Colon (tissue), 2 donors: ENCODE results near the gene NEUROG3.
"Not testable (repeated sequence)": the region's sequence is repeated elsewhere in the genome, so short reads cannot be mapped to it uniquely, and the experiment has no call there.

ENCODE experiments used
- FAIRE-seq: peaks from 2 replicates; lab custom pipeline; 2012; peaks lifted over from hg19 to GRCh38; lab: Jason Lieb, UNC
- donor health status: control.
- donor health status: control.

NEUROG3 gene

GRCh38 chr10:69571618-69572158 lies 1.5 kb downstream of the NEUROG3 start:
- FAIRE-seq = no peak

- FAIRE-seq = no peak
Measured at GRCh38 chr10:69570050-69570816, 3.0 kb downstream of the NEUROG3 start.

GRCh38 chr10:69569396-69569934 lies 3.8 kb downstream of the NEUROG3 start:
- no peak for FAIRE-seq

- FAIRE-seq = no peak
Measured at GRCh38 chr10:69568472-69569395, 4.5 kb downstream of the NEUROG3 start.

- FAIRE-seq = no peak
Measured at GRCh38 chr10:69567920-69568319, 5.3 kb downstream of the NEUROG3 start.

GRCh38 chr10:69562731-69563254 lies 10.4 kb downstream of the NEUROG3 start:
- FAIRE-seq = no peak

GRCh38 chr10:69559525-69559924 lies 13.7 kb downstream of the NEUROG3 start:
- FAIRE-seq = no peak

GRCh38 chr10:69558559-69558958 lies 14.7 kb downstream of the NEUROG3 start:
- no peak for FAIRE-seq

- FAIRE-seq = no peak
Measured at GRCh38 chr10:69554611-69555010, 18.6 kb downstream of the NEUROG3 start.

- FAIRE-seq = no peak
Measured at GRCh38 chr10:69553328-69553727, 19.9 kb downstream of the NEUROG3 start.

- no peak for FAIRE-seq
Measured at GRCh38 chr10:69552268-69552667, 21.0 kb downstream of the NEUROG3 start.

GRCh38 chr10:69549959-69550358 lies 23.3 kb downstream of the NEUROG3 start:
- FAIRE-seq = no peak

- FAIRE-seq = no peak
Measured at GRCh38 chr10:69541463-69541862, 31.8 kb downstream of the NEUROG3 start.

GRCh38 chr10:69538461-69538860 lies 34.8 kb downstream of the NEUROG3 start:
- FAIRE-seq = no peak

- FAIRE-seq = no peak
Measured at GRCh38 chr10:69537449-69537848, 35.8 kb downstream of the NEUROG3 start.

- FAIRE-seq = not testable (repeated sequence)
Measured at GRCh38 chr10:69536521-69536920, 36.7 kb downstream of the NEUROG3 start.

- FAIRE-seq = no peak
Measured at GRCh38 chr10:69533658-69534057, 39.6 kb downstream of the NEUROG3 start.

GRCh38 chr10:69527961-69528360 lies 45.3 kb downstream of the NEUROG3 start:
- FAIRE-seq = no peak
